ENCODE results near the gene ATP5MK. TPM values are rescaled to one million over a fixed set of nuclear protein-coding genes. Genes with fewer than 3 reads are reported as not detected.

Gene ATP5MK
- total RNA-seq (2021; fragmentation: NEBNext Ultra II Directional; extraction: Animal tissue kit (Norgen Biotek cat#: 25700)) (312 and 339 TPM in 2 replicates), polyA plus RNA-seq (2011; rRNA removed) (144 and 280 TPM in 2 replicates), polyA minus RNA-seq (2011; rRNA and poly(A)+ RNA removed) (18.2 and 24.8 TPM in 2 replicates)
- polyA plus RNA-seq (2011; cell fraction: cytosol; rRNA removed): 298 TPM
- 42.4 TPM for polyA plus RNA-seq (2011; cell fraction: nucleus; rRNA removed)
- polyA plus RNA-seq (2012, experiment 1 of 2): 189 to 357 TPM (median 246 TPM) in 4 replicates
- 776 TPM for polyA plus RNA-seq (2012, experiment 2 of 2)
- 668 TPM for polyA plus RNA-seq (2013, experiment 1 of 2)
- polyA plus RNA-seq (2013, experiment 2 of 2): 698 TPM
- polyA minus RNA-seq (2011; cell fraction: cytosol; rRNA and poly(A)+ RNA removed): 13.4 TPM
- 30.1 TPM for polyA minus RNA-seq (2011; cell fraction: nucleus; rRNA and poly(A)+ RNA removed)
- long read RNA-seq, experiment 1, transcript ATP5MD-201 (4 exons, 364 nt): major isoform, 233 of 330 reads
- long read RNA-seq, experiment 1, transcript ATP5MD-203 (4 exons, 635 nt): minor isoform, 22 of 330 reads
- long read RNA-seq, experiment 1, transcript ATP5MD-202 (5 exons, 560 nt): minor isoform, 5 of 330 reads
- long read RNA-seq, experiment 1, transcript ATP5MD-204 (5 exons, 626 nt): minor isoform, 14 of 330 reads
- long read RNA-seq, experiment 1, partial matches to known transcripts: 29 of 330 reads
- long read RNA-seq, experiment 1, other reads (novel, unspliced or antisense): 26 of 330 reads
- long read RNA-seq, experiment 2, partial matches to known transcripts: 0 of 5 reads
- long read RNA-seq, experiment 2, other reads (novel, unspliced or antisense): 1 of 5 reads

DNA sequence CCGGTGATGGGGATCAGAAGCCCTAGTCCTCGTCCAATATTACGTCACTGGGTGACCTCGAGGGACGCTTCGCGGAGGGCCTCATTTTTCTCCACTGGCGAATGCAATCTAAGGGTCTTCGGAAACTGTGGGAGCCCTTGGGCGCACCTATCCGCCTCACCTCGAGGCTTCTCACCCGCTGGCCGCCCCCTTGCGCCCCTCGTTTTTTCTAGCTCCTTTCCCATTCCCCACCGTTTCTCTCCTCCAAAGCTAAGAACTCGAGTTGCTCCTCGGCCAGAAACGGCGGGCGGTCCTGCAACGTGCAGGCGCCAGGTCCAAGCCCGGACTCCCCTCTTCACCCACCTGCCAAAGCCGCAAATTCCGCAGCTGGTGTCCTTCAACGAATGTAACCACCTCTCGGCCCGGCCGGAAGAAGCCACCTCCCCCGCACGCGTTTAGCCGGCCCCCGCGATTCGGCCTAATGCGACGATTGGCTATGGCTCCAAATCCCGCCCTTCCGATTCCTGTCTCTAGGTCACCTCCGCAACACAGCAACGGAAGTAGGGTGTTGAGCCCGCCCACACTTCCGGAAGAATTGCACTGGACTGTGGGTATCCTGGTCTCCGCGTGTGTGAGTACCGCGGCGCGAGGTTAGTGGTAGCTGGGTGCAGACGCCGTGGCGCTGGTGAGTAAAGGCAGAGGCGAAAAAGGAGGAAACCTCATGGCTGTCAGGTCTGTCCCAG is at the start of gene ATP5MK, which contains the start of gene PDCD11:
Gene ATP5MK (minus strand): TSS at position 409 of the 722 bp plus-strand sequence. CDS start 4,018 bp downstream, outside the sequence.
Gene PDCD11 (plus strand): TSS at position 560 of the 722 bp plus-strand sequence. CDS start 1,801 bp downstream, outside the sequence.
- WGBS, 2 experiments (ENCODE audit: extremely low coverage in 1 of 2, insufficient coverage in 1 of 2, insufficient read length in 1 of 2, insufficient replicate concordance in 2 of 2, low coverage in 1 of 2, low lambda C conversion rate in 2 of 2, missing lambda C conversion rate in 1 of 2): 1% methylated on average over 56 of the region's 56 CpGs; no CpG with 5 or more reads in 1 of the 2 experiments
- H2BK20ac ChIP-seq (ENCODE audit: low read length): no peak within 1 kb of the TSS
- H3K79me1 ChIP-seq (ENCODE audit: low read depth, low read length): peaks cover 12% of the 10 kb centered on the region
- H4K91ac ChIP-seq (replicated peaks; ENCODE audit: insufficient read length, low read length): no peak within 1 kb of the TSS
- peak; percentile 85 to 91 for DNase-seq (ENCODE audit: low read depth in 1 of 2, low spot score in 2 of 2)
- ChIA-PET POLR2A (ENCODE audit: partially characterized antibody) (interaction anchor here (0.8 to 2.5 kb wide), 15 partner anchors 9 to 97 kb away, joined by 3 to 13 read pairs (median 3); partner anchors contain the start of genes NEURL1 and PCGF6), CTCF (ENCODE audit: partially characterized antibody) (interaction anchor here (2.1 kb wide), 1 partner anchor 20 kb away, joined by 12 read pairs; no protein-coding TSS in a partner anchor)
- peak within 1 kb of the TSS; percentile 82 to 92 (median 84) for H3K9ac ChIP-seq (replicated peaks in 1 of 4; ENCODE audit: extremely low read depth in 1 of 4, low read depth in 3 of 4, low read length in 3 of 4)
- peaks cover 13% of the 10 kb centered on the region for H3K23me2 ChIP-seq (ENCODE audit: low read depth, low read length)
- H3K27ac ChIP-seq (ENCODE audit: low read depth, low read length): peak within 1 kb of the TSS; percentile 37
- peak within 1 kb of the TSS; percentile 93 to 95 for H3K4me2 ChIP-seq (ENCODE audit: insufficient read depth in 1 of 2, low read depth in 2 of 2, low read length in 2 of 2)
- no peak within 1 kb of the TSS for H3K23ac ChIP-seq (ENCODE audit: insufficient read length)
- peak within 1 kb of the TSS; percentile 80; the same call in 1 of the 2 replicates for H2AFZ ChIP-seq (ENCODE audit: low read length)
- peaks cover 2% of the 10 kb centered on the region in 2 experiments for H4K20me1 ChIP-seq (replicated peaks in 1 of 2; ENCODE audit: control insufficient read depth in 1 of 2, insufficient read depth in 2 of 2, low read length in 2 of 2)
- peak within 1 kb of the TSS; percentile 53 for H4K8ac ChIP-seq (ENCODE audit: extremely low read depth, insufficient read depth, low read length)
- H3K56ac ChIP-seq (replicated peaks; ENCODE audit: insufficient read length, low read depth, low read length): no peak within 1 kb of the TSS
- peak within 1 kb of the TSS; percentile 48 for H4K5ac ChIP-seq (ENCODE audit: insufficient read length, low read depth, low read length)
- H3K27me3 ChIP-seq (replicated peaks in 1 of 4; ENCODE audit: control insufficient read depth in 3 of 4, extremely low read depth in 1 of 4, insufficient read depth in 3 of 4, low read length in 3 of 4): no peaks in the 10 kb centered on the region
- no peak within 1 kb of the TSS for H2BK12ac ChIP-seq (ENCODE audit: low read depth, low read length)
- H2AK5ac ChIP-seq (ENCODE audit: low read depth, low read length): peak within 1 kb of the TSS; percentile 33; the same call in 1 of the 2 replicates
- H3K9me3 ChIP-seq (ENCODE audit: insufficient read depth in 2 of 2, low read depth in 1 of 2, low read length in 1 of 2): no peaks in the 10 kb centered on the region
- FAIRE-seq: peak; percentile 81
- no peak within 1 kb of the TSS for H2BK15ac ChIP-seq (ENCODE audit: low read length)
- peak within 1 kb of the TSS; percentile 83 for H2BK5ac ChIP-seq (ENCODE audit: low read depth, low read length)
- H3K14ac ChIP-seq (ENCODE audit: insufficient read length): no peak within 1 kb of the TSS
- peak within 1 kb of the TSS; percentile 90 for H3K18ac ChIP-seq (ENCODE audit: extremely low read depth, low read length)
- peaks cover 19 to 53% (median 27%) of the 10 kb centered on the region in 4 experiments for H3K36me3 ChIP-seq (ENCODE audit: control insufficient read depth in 2 of 4, insufficient read depth in 4 of 4, low read length in 3 of 4)
- H2BK120ac ChIP-seq (replicated peaks; ENCODE audit: low read depth, low read length): no peak within 1 kb of the TSS
- H3K4ac ChIP-seq (replicated peaks; ENCODE audit: insufficient read length, low read depth, low read length): no peak within 1 kb of the TSS
- H3K4me3 ChIP-seq (ENCODE audit: extremely low read depth in 1 of 4, insufficient read depth in 2 of 4, low read depth in 3 of 4, low read length in 4 of 4): peak within 1 kb of the TSS; percentile 96 to 99 (median 96)
- peaks cover 14 to 56% of the 10 kb centered on the region in 2 experiments for H3K79me2 ChIP-seq (ENCODE audit: control insufficient read depth in 1 of 2, insufficient read depth in 2 of 2, low read length in 2 of 2)
- peaks cover 0 to 10% (median 2%) of the 10 kb centered on the region in 4 experiments; a peak in 6 of 7 replicates for H3K4me1 ChIP-seq (replicated peaks in 1 of 4; ENCODE audit: control insufficient read depth in 3 of 4, insufficient read depth in 4 of 4, low read length in 3 of 4)
- TF ChIP-seq SP1 (IDR thresholded peaks at IDR 0.05; ENCODE audit: low read depth, low read length): no peak
- peak; percentile 20 for TF ChIP-seq ASH2L (IDR thresholded peaks at IDR 0.05; ENCODE audit: low read length)
- peak; percentile 99 for TF ChIP-seq EGR1 (IDR thresholded peaks at IDR 0.05; ENCODE audit: borderline replicate concordance, low read depth, low read length)
- TF ChIP-seq MAFK (IDR thresholded peaks at IDR 0.05; ENCODE audit: low read depth, low read length): no peak
- TF ChIP-seq CHD1 (IDR thresholded peaks at IDR 0.05; ENCODE audit: low read depth, low read length): no peak
- peak; percentile 81; the same call in 1 of the 2 replicates for TF ChIP-seq TBP (IDR thresholded peaks at IDR 0.05; ENCODE audit: low read depth, low read length)
- TF ChIP-seq CHD2 (IDR thresholded peaks at IDR 0.05; ENCODE audit: low read length): peak; percentile 65
- peak; percentile 84; the same call in 1 of the 2 replicates for TF ChIP-seq PHF8 (conservative IDR thresholded peaks at IDR 0.05; ENCODE audit: low read depth, low read length)
- TF ChIP-seq SIX5 (IDR thresholded peaks at IDR 0.05; ENCODE audit: low read depth, low read length): no peak

Data from H1 (cell line).